Measurements from ENCODE around the gene CIDEB. TPM values are rescaled to one million over a fixed set of nuclear protein-coding genes. Genes with fewer than 3 reads are reported as not detected.
A peak's percentile ranks its signal among the peaks of the same experiment; 100 is the strongest.

The CIDEB gene
- total and polyA plus RNA-seq, 2 of the 13 experiments (the other 11 are each of a cell fraction or from before 2014, with no cell fraction given) = 35.8 to 110 TPM

- TF ChIP-seq, protein P1, sequence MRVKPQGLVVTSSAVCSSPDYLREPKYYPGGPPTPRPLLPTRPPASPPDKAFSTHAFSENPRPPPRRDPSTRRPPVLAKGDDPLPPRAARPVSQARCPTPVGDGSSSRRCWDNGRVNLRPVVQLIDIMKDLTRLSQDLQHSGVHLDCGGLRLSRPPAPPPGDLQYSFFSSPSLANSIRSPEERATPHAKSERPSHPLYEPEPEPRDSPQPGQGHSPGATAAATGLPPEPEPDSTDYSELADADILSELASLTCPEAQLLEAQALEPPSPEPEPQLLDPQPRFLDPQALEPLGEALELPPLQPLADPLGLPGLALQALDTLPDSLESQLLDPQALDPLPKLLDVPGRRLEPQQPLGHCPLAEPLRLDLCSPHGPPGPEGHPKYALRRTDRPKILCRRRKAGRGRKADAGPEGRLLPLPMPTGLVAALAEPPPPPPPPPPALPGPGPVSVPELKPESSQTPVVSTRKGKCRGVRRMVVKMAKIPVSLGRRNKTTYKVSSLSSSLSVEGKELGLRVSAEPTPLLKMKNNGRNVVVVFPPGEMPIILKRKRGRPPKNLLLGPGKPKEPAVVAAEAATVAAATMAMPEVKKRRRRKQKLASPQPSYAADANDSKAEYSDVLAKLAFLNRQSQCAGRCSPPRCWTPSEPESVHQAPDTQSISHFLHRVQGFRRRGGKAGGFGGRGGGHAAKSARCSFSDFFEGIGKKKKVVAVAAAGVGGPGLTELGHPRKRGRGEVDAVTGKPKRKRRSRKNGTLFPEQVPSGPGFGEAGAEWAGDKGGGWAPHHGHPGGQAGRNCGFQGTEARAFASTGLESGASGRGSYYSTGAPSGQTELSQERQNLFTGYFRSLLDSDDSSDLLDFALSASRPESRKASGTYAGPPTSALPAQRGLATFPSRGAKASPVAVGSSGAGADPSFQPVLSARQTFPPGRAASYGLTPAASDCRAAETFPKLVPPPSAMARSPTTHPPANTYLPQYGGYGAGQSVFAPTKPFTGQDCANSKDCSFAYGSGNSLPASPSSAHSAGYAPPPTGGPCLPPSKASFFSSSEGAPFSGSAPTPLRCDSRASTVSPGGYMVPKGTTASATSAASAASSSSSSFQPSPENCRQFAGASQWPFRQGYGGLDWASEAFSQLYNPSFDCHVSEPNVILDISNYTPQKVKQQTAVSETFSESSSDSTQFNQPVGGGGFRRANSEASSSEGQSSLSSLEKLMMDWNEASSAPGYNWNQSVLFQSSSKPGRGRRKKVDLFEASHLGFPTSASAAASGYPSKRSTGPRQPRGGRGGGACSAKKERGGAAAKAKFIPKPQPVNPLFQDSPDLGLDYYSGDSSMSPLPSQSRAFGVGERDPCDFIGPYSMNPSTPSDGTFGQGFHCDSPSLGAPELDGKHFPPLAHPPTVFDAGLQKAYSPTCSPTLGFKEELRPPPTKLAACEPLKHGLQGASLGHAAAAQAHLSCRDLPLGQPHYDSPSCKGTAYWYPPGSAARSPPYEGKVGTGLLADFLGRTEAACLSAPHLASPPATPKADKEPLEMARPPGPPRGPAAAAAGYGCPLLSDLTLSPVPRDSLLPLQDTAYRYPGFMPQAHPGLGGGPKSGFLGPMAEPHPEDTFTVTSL (CRISPR knock-in tag; IDR thresholded peaks at IDR 0.05; ENCODE audit: borderline replicate concordance) = no peak
- TF ChIP-seq ZNF430 (CRISPR knock-in tag; IDR thresholded peaks at IDR 0.05) (peak; percentile 29; the same call in 1 of the 2 replicates), AGO1 (IDR thresholded peaks at IDR 0.05; ENCODE audit: low read depth, low read length, poor library complexity, severe bottlenecking) (no peak), MEIS2 (CRISPR knock-in tag; IDR thresholded peaks at IDR 0.05) (no peak), ZNF205 (CRISPR knock-in tag; IDR thresholded peaks at IDR 0.05) (no peak), ZNF674 (CRISPR knock-in tag; IDR thresholded peaks at IDR 0.05; ENCODE audit: low read depth) (no peak), THAP9 (CRISPR knock-in tag; IDR thresholded peaks at IDR 0.05; ENCODE audit: borderline replicate concordance) (0 out of 2 replicates have a peak, but pooled peaks have one; percentile 36), HOXA3 (CRISPR knock-in tag; IDR thresholded peaks at IDR 0.05) (no peak), ZNF605 (CRISPR knock-in tag; IDR thresholded peaks at IDR 0.05) (0 out of 2 replicates have a peak, but pooled peaks have one; percentile 53), THAP11 (CRISPR knock-in tag; IDR thresholded peaks at IDR 0.05) (no peak), ZNF34 (CRISPR knock-in tag; IDR thresholded peaks at IDR 0.05; ENCODE audit: borderline replicate concordance) (no peak), TBL1XR1 (IDR thresholded peaks at IDR 0.05; ENCODE audit: borderline replicate concordance, low read length, partially characterized antibody) (no peak), ZNF432 (CRISPR knock-in tag; IDR thresholded peaks at IDR 0.05; ENCODE audit: borderline replicate concordance) (no peak), MLXIP (CRISPR knock-in tag; IDR thresholded peaks at IDR 0.05; ENCODE audit: borderline replicate concordance) (no peak), FIP1L1 (IDR thresholded peaks at IDR 0.05; ENCODE audit: borderline replicate concordance, insufficient read depth, low read depth, low read length) (no peak)
- TF ChIP-seq, protein P2, sequence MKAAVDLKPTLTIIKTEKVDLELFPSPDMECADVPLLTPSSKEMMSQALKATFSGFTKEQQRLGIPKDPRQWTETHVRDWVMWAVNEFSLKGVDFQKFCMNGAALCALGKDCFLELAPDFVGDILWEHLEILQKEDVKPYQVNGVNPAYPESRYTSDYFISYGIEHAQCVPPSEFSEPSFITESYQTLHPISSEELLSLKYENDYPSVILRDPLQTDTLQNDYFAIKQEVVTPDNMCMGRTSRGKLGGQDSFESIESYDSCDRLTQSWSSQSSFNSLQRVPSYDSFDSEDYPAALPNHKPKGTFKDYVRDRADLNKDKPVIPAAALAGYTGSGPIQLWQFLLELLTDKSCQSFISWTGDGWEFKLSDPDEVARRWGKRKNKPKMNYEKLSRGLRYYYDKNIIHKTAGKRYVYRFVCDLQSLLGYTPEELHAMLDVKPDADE (CRISPR knock-in tag; IDR thresholded peaks at IDR 0.05) = no peak
Measured at GRCh38 chr14:24309538-24310264, 1.9 kb upstream of the CIDEB start, which contains the start of gene LTB4R2 (continued).

Measured in HepG2 (cell line).